B cell (primary cell): ENCODE results near the gene UNC5B.

Experiments used
- CTCF ChIP-seq: fragments of 200-600 bp; IDR thresholded peaks from one replicate; pipeline ENCODE4 v1.8.0; 2022; ENCODE audit warnings: antibody characterized with exemption, mild to moderate bottlenecking
- EZH2 ChIP-seq: IDR thresholded peaks from 2 replicates; pipeline ENCODE4 v1.6.1; 2012; ENCODE audit warnings: borderline replicate concordance, low read depth, mild to moderate bottlenecking, moderate library complexity, low read length; ENCODE audit not compliant: insufficient read depth, poor library complexity, severe bottlenecking

- TF ChIP-seq CTCF (no peak), EZH2 (no peak)
Measured at GRCh38 chr10:71293446-71294084, 81.2 kb downstream of the UNC5B start.
